GM19023 (cell line): ENCODE measurements around the gene GAS6.
"Not testable (repeated sequence)": the region's sequence is repeated elsewhere in the genome, so short reads cannot be mapped to it uniquely, and the experiment has no call there.

Experiments
- ATAC-seq: cut with Tn5 transposase; IDR thresholded peaks from one replicate; pipeline ENCODE4 v1.9.1; 2021; ENCODE audit warnings: mild to moderate bottlenecking, moderate library complexity; ENCODE audit not compliant: unreplicated experiment

GAS6 gene

GRCh38 chr13:113874579-113875428 lies 10.9 kb upstream of the GAS6 start:
- no peak for ATAC-seq

GRCh38 chr13:113874177-113874576 lies 10.3 kb upstream of the GAS6 start:
- ATAC-seq = no peak

GRCh38 chr13:113869263-113869662 lies 5.4 kb upstream of the GAS6 start:
- no peak for ATAC-seq

- ATAC-seq = not testable (repeated sequence)
Observed at GRCh38 chr13:113867913-113868312, 4.0 kb upstream of the GAS6 start.

- ATAC-seq = no peak
Observed at GRCh38 chr13:113865427-113865826, 1.6 kb upstream of the GAS6 start.

- ATAC-seq = no peak
Observed at GRCh38 chr13:113864273-113864890, 506 bp upstream of the GAS6 start.

GRCh38 chr13:113862931-113863523 lies 849 bp downstream of the GAS6 start:
- ATAC-seq = no peak

GRCh38 chr13:113862191-113862930 lies 1.5 kb downstream of the GAS6 start:
- ATAC-seq = no peak

GRCh38 chr13:113861433-113862030 lies 2.3 kb downstream of the GAS6 start:
- ATAC-seq = no peak

GRCh38 chr13:113860665-113861432 lies 3.0 kb downstream of the GAS6 start:
- ATAC-seq = no peak

GRCh38 chr13:113860051-113860664 lies 3.7 kb downstream of the GAS6 start:
- no peak for ATAC-seq

- no peak for ATAC-seq
Observed at GRCh38 chr13:113859311-113860050, 4.4 kb downstream of the GAS6 start.

- ATAC-seq = no peak
Observed at GRCh38 chr13:113857531-113858195, 6.2 kb downstream of the GAS6 start.

GRCh38 chr13:113856716-113857065 lies 7.2 kb downstream of the GAS6 start:
- no peak for ATAC-seq

GRCh38 chr13:113855931-113856715 lies 7.8 kb downstream of the GAS6 start:
- no peak for ATAC-seq

- no peak for ATAC-seq
Observed at GRCh38 chr13:113855012-113855921, 8.6 kb downstream of the GAS6 start.
